K562 (cell line): ENCODE results near the gene TBX6.

ENCODE experiments used
- CEBPB ChIP-seq: fragments of 450-650 bp; IDR thresholded peaks from 2 replicates; pipeline ENCODE4 v1.6.1; 2016; ENCODE audit warnings: missing genetic modification characterization, missing compliant biosample characterization
- CHD2 ChIP-seq: IDR thresholded peaks from 2 replicates; pipeline ENCODE4 v1.6.1; 2011; ENCODE audit warnings: low read depth, low read length
- CTCF ChIP-seq, 3 experiments: IDR thresholded peaks in 2 of 3; conservative IDR thresholded peaks in 1 of 3; 2 replicates each; pipeline ENCODE4 v1.5.1; 2011 to 2012; ENCODE audit warnings: low read length in 3 of 3, mild to moderate bottlenecking in 3 of 3, control low read depth in 2 of 3, improper control_type of control experiment in 1 of 3, inconsistent platforms in 1 of 3, low read depth in 1 of 3, mixed read lengths in 1 of 3, moderate library complexity in 1 of 3; ENCODE audit not compliant: insufficient read depth in 2 of 3
- PKNOX1 ChIP-seq: fragments of 450-650 bp; IDR thresholded peaks from 2 replicates; pipeline ENCODE4 v1.6.1; 2016
- POLR2A ChIP-seq: fragments of 450-650 bp; conservative IDR thresholded peaks from 2 replicates; pipeline ENCODE4 v1.6.1; 2016
- PTBP1 ChIP-seq: fragments of 200-400 bp; formaldehyde crosslinking; IDR thresholded peaks from 2 replicates; pipeline ENCODE4 v1.6.1; 2017; ENCODE audit warnings: low read depth, low read length
- RAD51 ChIP-seq: fragments of 450-650 bp; IDR thresholded peaks from 2 replicates; pipeline ENCODE4 v1.7.1; 2016; ENCODE audit warnings: low read depth, mild to moderate bottlenecking, borderline replicate concordance
- RBFOX2 ChIP-seq: fragments of 200-400 bp; formaldehyde crosslinking; IDR thresholded peaks from 2 replicates; pipeline ENCODE4 v1.6.1; 2017; ENCODE audit warnings: low read depth, mild to moderate bottlenecking, low read length, moderate library complexity
- ZBED1 ChIP-seq: IDR thresholded peaks from 2 replicates; pipeline ENCODE4 v1.6.1; 2014
- ZNF431 ChIP-seq: sonication (generic); formaldehyde crosslinking; IDR thresholded peaks from 2 replicates; pipeline ENCODE4 v1.8.0; 2022; ENCODE audit warnings: mild to moderate bottlenecking, missing genetic modification reagents
- TF ChIP-seq, protein P1 (sequence below): fragments of 450-650 bp; IDR thresholded peaks from 2 replicates; pipeline ENCODE4 v1.6.1; 2016; ENCODE audit warnings: mild to moderate bottlenecking
- TF ChIP-seq, protein P2 (sequence below): sonication (generic); formaldehyde crosslinking; IDR thresholded peaks from 2 replicates; pipeline ENCODE4 v1.8.0; 2022; ENCODE audit warnings: missing genetic modification reagents, mild to moderate bottlenecking, borderline replicate concordance

- TF ChIP-seq, protein P1, sequence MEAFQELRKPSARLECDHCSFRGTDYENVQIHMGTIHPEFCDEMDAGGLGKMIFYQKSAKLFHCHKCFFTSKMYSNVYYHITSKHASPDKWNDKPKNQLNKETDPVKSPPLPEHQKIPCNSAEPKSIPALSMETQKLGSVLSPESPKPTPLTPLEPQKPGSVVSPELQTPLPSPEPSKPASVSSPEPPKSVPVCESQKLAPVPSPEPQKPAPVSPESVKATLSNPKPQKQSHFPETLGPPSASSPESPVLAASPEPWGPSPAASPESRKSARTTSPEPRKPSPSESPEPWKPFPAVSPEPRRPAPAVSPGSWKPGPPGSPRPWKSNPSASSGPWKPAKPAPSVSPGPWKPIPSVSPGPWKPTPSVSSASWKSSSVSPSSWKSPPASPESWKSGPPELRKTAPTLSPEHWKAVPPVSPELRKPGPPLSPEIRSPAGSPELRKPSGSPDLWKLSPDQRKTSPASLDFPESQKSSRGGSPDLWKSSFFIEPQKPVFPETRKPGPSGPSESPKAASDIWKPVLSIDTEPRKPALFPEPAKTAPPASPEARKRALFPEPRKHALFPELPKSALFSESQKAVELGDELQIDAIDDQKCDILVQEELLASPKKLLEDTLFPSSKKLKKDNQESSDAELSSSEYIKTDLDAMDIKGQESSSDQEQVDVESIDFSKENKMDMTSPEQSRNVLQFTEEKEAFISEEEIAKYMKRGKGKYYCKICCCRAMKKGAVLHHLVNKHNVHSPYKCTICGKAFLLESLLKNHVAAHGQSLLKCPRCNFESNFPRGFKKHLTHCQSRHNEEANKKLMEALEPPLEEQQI: no peak
- TF ChIP-seq, protein P2, sequence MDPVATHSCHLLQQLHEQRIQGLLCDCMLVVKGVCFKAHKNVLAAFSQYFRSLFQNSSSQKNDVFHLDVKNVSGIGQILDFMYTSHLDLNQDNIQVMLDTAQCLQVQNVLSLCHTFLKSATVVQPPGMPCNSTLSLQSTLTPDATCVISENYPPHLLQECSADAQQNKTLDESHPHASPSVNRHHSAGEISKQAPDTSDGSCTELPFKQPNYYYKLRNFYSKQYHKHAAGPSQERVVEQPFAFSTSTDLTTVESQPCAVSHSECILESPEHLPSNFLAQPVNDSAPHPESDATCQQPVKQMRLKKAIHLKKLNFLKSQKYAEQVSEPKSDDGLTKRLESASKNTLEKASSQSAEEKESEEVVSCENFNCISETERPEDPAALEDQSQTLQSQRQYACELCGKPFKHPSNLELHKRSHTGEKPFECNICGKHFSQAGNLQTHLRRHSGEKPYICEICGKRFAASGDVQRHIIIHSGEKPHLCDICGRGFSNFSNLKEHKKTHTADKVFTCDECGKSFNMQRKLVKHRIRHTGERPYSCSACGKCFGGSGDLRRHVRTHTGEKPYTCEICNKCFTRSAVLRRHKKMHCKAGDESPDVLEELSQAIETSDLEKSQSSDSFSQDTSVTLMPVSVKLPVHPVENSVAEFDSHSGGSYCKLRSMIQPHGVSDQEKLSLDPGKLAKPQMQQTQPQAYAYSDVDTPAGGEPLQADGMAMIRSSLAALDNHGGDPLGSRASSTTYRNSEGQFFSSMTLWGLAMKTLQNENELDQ: no peak
- no peak for TF ChIP-seq ZNF431 (CRISPR knock-in tag)
- no peak for TF ChIP-seq CTCF (IDR thresholded peaks at IDR 0.05 in 2 of 3, conservative IDR thresholded peaks at IDR 0.05 in 1 of 3; ENCODE audit: insufficient read depth in 2 of 3, low read depth in 1 of 3, low read length in 3 of 3)
- no peak for TF ChIP-seq PTBP1
- TF ChIP-seq CEBPB (tag): no peak
- TF ChIP-seq ZBED1: no peak
- TF ChIP-seq CHD2: no peak
- no peak for TF ChIP-seq PKNOX1
- no peak for TF ChIP-seq POLR2A
- TF ChIP-seq RBFOX2: no peak
- no peak for TF ChIP-seq RAD51
Measured at GRCh38 chr16:30068333-30068732, 23.4 kb downstream of the TBX6 start.
